DOHH2 (cell line): Measurements from ENCODE around the gene ORM1.

Source experiments
- H3F3A ChIP-seq: fragments of 200-600 bp; sonication (generic), shearing (Covaris generic); 2 replicates; pipeline ENCODE4 v1.6.0; 2016; ENCODE audit warnings: antibody characterized with exemption, mild to moderate bottlenecking; ENCODE audit not compliant: control insufficient read depth, insufficient read depth
- H3K27ac ChIP-seq: fragments of 200-600 bp; sonication (generic); 2 replicates; pipeline ENCODE4 v1.5.1; 2014; ENCODE audit warnings: low read depth, mild to moderate bottlenecking, low read length, moderate library complexity
- H3K27me3 ChIP-seq: fragments of 200-600 bp; sonication (generic); 2 replicates; pipeline ENCODE4 v1.6.1; 2014; ENCODE audit warnings: mild to moderate bottlenecking, low read length, mixed read lengths; ENCODE audit not compliant: control insufficient read depth
- H3K36me3 ChIP-seq: fragments of 200-600 bp; sonication (generic); 2 replicates; pipeline ENCODE4 v1.6.1; 2014; ENCODE audit warnings: mild to moderate bottlenecking, low read length, moderate library complexity, mixed read lengths; ENCODE audit not compliant: control insufficient read depth
- H3K4me1 ChIP-seq: fragments of 200-600 bp; sonication (generic); 2 replicates; pipeline ENCODE4 v1.6.1; 2014; ENCODE audit warnings: mild to moderate bottlenecking, low read length, mixed read lengths; ENCODE audit not compliant: control insufficient read depth
- H3K4me2 ChIP-seq: fragments of 200-600 bp; sonication (generic); 2 replicates; pipeline ENCODE4 v1.6.0; 2014; ENCODE audit warnings: mild to moderate bottlenecking, low read length, moderate library complexity
- H3K4me3 ChIP-seq: fragments of 200-600 bp; sonication (generic); 2 replicates; pipeline ENCODE4 v1.5.1; 2014; ENCODE audit warnings: mild to moderate bottlenecking, low read length, mixed read lengths
- H3K79me2 ChIP-seq: fragments of 200-600 bp; sonication (generic); 2 replicates; pipeline ENCODE4 v1.6.1; 2014; ENCODE audit warnings: mild to moderate bottlenecking, low read length, mixed read lengths; ENCODE audit not compliant: control insufficient read depth
- H3K9me2 ChIP-seq: fragments of 200-600 bp; sonication (generic); replicated peaks from 2 replicates; pipeline ENCODE4 v1.6.1; 2014; ENCODE audit warnings: mild to moderate bottlenecking, low read length, mixed read lengths; ENCODE audit not compliant: control insufficient read depth
- H3K9me3 ChIP-seq: fragments of 200-600 bp; sonication (generic); 2 replicates; pipeline ENCODE4 v1.6.1; 2014; ENCODE audit warnings: antibody characterized with exemption, low read length, mixed read lengths; ENCODE audit not compliant: control insufficient read depth, insufficient read depth
- H4K20me1 ChIP-seq: fragments of 200-600 bp; sonication (generic); 2 replicates; pipeline ENCODE4 v1.6.0; 2014; ENCODE audit warnings: low read depth, mild to moderate bottlenecking, antibody characterized with exemption, low read length, moderate library complexity; ENCODE audit not compliant: control insufficient read depth, insufficient read depth
- CTCF ChIP-seq: fragments of 200-600 bp; sonication (generic); IDR thresholded peaks from one replicate; pipeline ENCODE4 v1.5.1; 2014; ENCODE audit warnings: antibody characterized with exemption, mild to moderate bottlenecking, low read depth, low read length; ENCODE audit not compliant: poor library complexity, severe bottlenecking
- EZH2phosphoT487 ChIP-seq: fragments of 200-600 bp; sonication (generic); IDR thresholded peaks from 2 replicates; pipeline ENCODE4 v1.6.1; 2017; ENCODE audit warnings: borderline replicate concordance, mild to moderate bottlenecking, antibody characterized with exemption, low read length, moderate library complexity, mixed read lengths

The ORM1 gene

GRCh38 chr9:114344692-114345091 is 21.8 kb downstream of the ORM1 start:
- H3F3A ChIP-seq, result peaks cover 15% of the 10 kb centered on the region
- no peaks in the 10 kb centered on the region for H4K20me1 ChIP-seq
- no peaks in the 10 kb centered on the region for H3K27me3 ChIP-seq
- TF ChIP-seq CTCF, result no peak
- no peak for TF ChIP-seq EZH2phosphoT487
- H3K4me3 ChIP-seq, result no peak overlapping the region
- H3K79me2 ChIP-seq, result peaks cover 1% of the 10 kb centered on the region; the same call in 1 of the 2 replicates
- H3K36me3 ChIP-seq, result peaks cover 95% of the 10 kb centered on the region
- no peak overlapping the region for H3K27ac ChIP-seq
- H3K9me3 ChIP-seq, result no peaks in the 10 kb centered on the region
- H3K9me2 ChIP-seq, result no peaks in the 10 kb centered on the region
- peaks cover 5% of the 10 kb centered on the region for H3K4me1 ChIP-seq
- no peak overlapping the region for H3K4me2 ChIP-seq

- Histone ChIP-seq H3F3A (peaks cover 16% of the 10 kb centered on the region), H4K20me1 (no peaks in the 10 kb centered on the region), H3K9me2 (no peaks in the 10 kb centered on the region), H3K4me3 (no peak overlapping the region), H3K27ac (no peak overlapping the region), H3K4me1 (peaks cover 10% of the 10 kb centered on the region), H3K4me2 (no peak overlapping the region), H3K27me3 (no peaks in the 10 kb centered on the region), H3K79me2 (peaks cover 6% of the 10 kb centered on the region), H3K36me3 (peaks cover 95% of the 10 kb centered on the region), H3K9me3 (no peaks in the 10 kb centered on the region)
- TF ChIP-seq CTCF (no peak), EZH2phosphoT487 (no peak)
Observed at GRCh38 chr9:114345493-114346065, 22.7 kb downstream of the ORM1 start.

- H3K4me3 ChIP-seq, result no peak overlapping the region
- no peaks in the 10 kb centered on the region for H3K27me3 ChIP-seq
- TF ChIP-seq CTCF, result no peak
- no peak for TF ChIP-seq EZH2phosphoT487
- no peak overlapping the region for H3K27ac ChIP-seq
- peaks cover 95% of the 10 kb centered on the region for H3K36me3 ChIP-seq
- peaks cover 8% of the 10 kb centered on the region for H3K79me2 ChIP-seq
- peaks cover 11% of the 10 kb centered on the region for H3F3A ChIP-seq
- H3K9me2 ChIP-seq, result no peaks in the 10 kb centered on the region
- H3K4me2 ChIP-seq, result no peak overlapping the region
- H4K20me1 ChIP-seq, result no peaks in the 10 kb centered on the region
- peaks cover 10% of the 10 kb centered on the region for H3K4me1 ChIP-seq
- H3K9me3 ChIP-seq, result no peaks in the 10 kb centered on the region
Observed at GRCh38 chr9:114346146-114346545, 23.2 kb downstream of the ORM1 start.
